G401.6 (cell line): Measurements from ENCODE around the gene ASAP2.

Experiments used
- FAIRE-seq: peaks from 2 replicates; lab custom pipeline; 2012; peaks lifted over from hg19 to GRCh38; lab: Jason Lieb, UNC

Gene ASAP2

GRCh38 chr2:9184361-9184760 is 22.3 kb upstream of the ASAP2 start:
- FAIRE-seq = no peak

- no peak for FAIRE-seq
Measured at GRCh38 chr2:9187620-9188214, 18.9 kb upstream of the ASAP2 start.

DNA sequence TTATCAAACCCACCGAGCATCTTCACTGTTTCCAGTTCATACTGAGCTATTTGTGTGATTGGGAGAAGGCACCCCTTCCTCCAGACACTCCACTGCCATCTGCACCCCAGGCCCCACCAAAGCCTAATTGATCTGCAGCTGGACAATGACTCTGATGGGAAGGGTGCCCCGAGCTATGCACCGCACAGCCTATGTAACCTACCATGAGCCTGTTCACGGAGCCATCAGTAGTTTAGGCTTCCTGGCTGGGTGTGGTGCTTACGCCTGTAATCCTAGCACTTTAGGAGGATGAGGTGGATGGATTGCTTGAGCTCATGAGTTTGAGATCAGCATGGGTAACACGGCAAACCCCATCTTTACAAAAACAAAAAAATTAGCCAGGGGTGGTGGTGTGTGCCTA is 17.8 kb upstream of the ASAP2 start:
- no peak for FAIRE-seq

GRCh38 chr2:9189901-9190300 is 16.7 kb upstream of the ASAP2 start:
- no peak for FAIRE-seq

GRCh38 chr2:9191041-9191481 is 15.6 kb upstream of the ASAP2 start:
- FAIRE-seq = no peak

GRCh38 chr2:9192712-9193111 is 13.9 kb upstream of the ASAP2 start:
- no peak for FAIRE-seq

DNA sequence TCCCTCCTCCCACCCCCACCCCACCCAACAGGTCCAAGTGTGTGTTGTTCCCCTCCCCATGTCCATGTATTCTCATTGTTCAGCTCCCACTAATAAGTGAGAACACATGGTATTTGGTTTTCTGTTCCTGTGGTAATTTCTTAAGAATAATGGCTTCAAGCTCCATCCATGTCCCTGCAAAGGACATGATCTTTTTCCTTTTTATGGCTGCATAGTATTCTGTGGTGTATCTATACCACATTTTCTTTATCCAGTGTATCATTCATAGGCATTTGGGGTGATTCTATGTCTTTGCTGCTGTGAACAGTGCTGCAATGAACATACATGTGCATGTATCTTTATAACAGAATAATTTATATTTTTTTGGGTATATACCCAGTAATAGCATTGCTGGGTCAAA is 12.3 kb upstream of the ASAP2 start:
- FAIRE-seq = no peak

- no peak for FAIRE-seq
Measured at GRCh38 chr2:9196637-9197036, 10.0 kb upstream of the ASAP2 start.

DNA sequence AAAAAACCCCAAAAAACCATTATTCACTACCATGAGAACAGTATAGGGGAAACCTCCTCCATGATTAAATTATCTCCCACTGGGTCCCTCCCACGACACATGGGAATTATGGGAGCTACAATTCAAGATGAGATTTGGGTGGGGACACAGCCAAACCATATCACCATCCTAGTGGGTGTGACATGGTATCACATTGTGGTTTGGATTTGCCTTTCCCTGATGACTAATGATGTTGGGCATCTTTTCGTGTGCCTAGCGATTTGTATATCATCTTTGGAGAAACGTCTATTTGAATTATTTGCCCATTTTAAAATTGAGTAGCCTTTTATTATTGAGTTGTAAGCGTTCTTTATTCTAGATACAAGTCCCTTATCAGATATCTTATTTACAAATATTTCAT is 8.7 kb upstream of the ASAP2 start:
- FAIRE-seq = no peak

DNA sequence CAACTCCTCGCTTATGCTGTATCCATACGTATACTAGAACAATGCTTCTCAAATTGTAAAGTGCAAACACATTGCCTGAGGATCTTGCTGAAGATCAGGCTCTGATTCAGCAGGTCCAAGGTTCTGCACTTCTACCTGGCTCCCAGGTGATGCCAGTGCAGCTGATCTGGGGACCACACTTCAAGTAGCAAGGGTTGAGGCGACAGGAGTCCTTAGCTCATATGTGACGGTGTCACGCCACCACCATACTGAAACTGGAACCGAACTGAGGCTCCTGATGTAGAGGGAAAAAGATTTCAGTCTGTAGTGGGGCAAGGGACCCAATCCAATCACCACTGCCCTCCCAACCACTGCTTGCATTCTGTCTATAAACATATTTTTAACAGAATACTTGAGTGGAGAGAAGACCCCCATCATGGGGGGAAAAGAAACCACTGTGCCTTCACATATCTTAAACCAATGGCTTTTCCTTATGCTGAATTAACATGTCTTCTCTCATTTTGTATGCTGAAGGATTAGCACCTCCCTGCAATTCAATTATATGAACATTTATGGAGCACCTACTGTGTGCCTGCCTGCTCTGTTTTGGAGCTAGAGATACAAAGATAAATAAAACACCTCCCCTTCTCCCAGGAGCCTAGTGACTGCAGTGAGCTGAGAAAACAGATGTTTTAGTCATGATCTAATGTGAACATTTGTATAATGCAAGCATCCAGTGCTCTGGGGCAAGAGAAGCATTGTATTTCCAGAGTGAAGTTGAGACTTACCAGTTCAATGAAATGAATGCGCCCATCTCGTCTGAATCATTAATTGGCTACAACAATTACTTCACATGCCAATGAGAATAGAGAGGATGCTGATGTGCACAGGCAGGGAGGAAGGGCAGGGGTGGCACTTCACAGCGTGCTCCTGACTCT is 6.6 kb upstream of the ASAP2 start:
- FAIRE-seq = no peak

DNA sequence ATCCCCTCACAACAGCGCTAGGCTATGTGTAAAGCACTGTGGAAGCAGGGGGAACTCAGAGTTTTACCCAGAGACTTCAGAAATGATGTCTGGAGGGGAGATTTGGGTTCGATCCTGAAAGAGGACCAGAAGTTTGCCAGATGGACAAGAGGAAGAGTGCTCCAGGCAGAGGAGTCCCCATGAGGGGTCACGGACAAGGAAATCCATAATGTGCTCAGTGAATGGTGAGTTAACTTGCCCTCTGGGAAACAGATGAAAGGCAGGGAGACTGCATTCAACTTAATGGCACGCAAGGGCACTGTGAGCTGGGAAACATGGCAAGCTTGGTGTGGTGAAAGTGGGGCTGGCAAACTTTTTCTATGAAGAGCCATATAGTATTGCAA is 6.0 kb upstream of the ASAP2 start:
- no peak for FAIRE-seq

- no peak for FAIRE-seq
Measured at GRCh38 chr2:9201185-9201891, 5.3 kb upstream of the ASAP2 start.

GRCh38 chr2:9203006-9203405 is 3.6 kb upstream of the ASAP2 start:
- no peak for FAIRE-seq

DNA sequence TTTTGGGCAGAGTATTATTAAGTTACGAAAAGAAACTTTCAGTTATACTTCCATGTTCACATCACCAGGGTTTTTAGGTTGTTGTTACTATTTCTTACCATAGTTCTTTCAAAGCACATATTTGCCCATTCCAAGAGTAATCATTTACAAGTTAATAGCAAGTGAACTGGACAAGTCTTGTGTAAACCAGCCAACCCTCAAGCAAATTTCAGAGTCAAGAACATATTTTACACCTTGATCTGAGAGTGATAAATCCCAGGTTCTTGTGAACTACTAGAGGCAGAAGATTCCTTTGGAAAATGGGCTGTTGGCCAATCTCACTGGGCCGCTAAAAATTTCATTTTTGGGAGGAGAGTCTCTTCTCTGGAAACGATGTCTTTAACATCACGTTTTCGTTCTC is 2.7 kb upstream of the ASAP2 start:
- FAIRE-seq = no peak

GRCh38 chr2:9204939-9205338 is 1.7 kb upstream of the ASAP2 start:
- FAIRE-seq = no peak

- no peak for FAIRE-seq
Measured at GRCh38 chr2:9205486-9205885, 1.1 kb upstream of the ASAP2 start.

DNA sequence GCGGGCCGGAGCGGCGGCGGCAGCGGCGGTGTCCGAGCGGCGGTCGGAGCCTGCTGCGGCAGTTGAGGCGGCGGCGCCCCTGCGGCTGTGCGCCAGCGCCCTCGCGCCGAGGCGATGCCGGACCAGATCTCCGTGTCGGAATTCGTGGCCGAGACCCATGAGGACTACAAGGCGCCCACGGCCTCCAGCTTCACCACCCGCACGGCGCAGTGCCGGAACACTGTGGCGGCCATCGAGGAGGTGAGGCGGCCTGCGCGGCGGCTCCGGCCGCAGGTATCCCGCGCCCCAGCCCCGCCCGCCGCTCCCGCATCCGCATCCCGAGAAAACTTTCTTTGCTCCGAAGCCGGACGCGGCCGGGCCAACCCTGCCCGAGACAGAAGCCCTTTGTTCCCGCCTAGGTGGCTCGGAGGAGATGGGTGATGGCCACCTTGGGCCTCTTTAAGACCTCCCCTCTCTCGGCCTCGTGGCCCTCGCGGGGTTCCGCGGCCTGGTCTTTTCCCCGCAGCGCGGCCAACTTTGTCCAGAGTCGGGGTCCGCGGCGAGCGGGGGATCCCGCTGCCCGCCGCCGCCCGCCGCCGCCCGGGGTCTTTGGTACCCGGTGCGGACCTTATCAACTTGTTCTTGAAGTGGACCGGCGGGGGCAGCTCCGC is 504 bp downstream of the ASAP2 start:
- no peak for FAIRE-seq

DNA sequence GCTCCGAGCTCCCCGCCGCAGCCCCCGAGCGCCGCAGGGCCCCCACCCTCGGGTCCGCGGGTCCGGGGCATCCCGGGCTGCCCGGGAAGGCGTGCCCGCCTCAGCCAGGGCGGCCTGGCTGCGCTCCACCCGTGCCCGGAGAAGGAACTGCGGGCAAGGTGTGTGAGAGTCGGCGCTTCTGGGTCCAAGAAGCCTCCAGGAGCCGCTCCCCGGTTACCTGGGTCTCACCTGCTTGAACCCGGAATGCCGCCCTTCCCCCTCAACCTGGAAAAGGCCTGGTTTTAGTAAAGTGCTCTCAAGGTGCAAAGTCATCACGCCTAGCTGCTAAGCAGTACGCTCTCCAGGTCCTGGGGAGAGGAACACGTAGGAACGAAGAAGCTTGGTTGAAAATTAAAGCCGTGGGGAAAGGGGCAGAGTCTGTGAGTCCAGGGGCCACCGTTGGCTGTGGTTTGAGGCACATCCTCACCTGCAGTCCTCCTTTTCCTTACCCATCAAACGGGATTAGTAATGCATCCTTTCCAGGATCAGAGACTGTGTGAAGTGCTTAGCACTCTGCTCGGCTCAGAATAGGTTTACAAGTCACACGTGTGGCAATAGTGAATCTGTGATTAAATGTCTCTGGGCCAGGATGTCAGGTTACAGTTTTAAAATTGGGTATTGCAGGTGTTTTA is 1.2 kb downstream of the ASAP2 start:
- FAIRE-seq = no peak

DNA sequence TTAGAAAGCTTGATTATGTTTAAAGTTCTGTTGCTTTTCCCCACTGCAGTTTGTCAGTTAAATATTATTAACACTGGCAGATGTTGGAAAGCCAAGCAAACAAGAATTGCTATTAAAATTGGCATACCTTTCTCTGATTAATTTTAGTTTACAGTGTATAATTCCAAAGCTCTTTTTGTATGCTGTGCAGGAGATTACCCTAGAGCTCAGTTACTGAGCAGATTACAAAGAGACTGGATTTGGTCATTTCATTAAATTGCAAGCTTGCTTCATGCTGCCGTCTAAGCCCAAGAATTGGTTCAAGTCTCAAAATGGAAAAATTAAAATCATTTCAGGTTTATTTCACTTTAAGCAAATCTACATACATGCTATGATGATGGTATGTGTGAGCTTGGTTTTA is 2.3 kb downstream of the ASAP2 start:
- no peak for FAIRE-seq

- no peak for FAIRE-seq
Measured at GRCh38 chr2:9210030-9210429, 3.4 kb downstream of the ASAP2 start.

DNA sequence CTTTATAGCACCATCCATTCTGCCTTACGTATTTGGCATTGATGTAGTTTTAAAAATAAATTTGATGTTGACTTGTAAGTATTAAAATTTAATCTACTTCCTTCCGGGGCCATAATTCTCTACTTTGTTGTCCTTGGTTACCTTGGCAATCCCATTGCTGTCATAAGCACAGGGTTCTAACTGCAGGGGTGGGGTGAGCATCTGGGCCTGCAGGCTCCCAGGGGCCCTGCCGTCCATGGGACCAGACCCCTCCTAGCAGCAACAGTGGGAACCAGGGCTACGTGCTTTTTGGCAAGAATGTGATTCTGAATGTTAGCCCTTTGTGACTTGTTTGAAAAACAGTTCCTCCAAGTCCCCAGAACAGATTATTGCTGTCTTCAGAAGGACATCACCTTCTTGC is 4.9 kb downstream of the ASAP2 start:
- FAIRE-seq = no peak

DNA sequence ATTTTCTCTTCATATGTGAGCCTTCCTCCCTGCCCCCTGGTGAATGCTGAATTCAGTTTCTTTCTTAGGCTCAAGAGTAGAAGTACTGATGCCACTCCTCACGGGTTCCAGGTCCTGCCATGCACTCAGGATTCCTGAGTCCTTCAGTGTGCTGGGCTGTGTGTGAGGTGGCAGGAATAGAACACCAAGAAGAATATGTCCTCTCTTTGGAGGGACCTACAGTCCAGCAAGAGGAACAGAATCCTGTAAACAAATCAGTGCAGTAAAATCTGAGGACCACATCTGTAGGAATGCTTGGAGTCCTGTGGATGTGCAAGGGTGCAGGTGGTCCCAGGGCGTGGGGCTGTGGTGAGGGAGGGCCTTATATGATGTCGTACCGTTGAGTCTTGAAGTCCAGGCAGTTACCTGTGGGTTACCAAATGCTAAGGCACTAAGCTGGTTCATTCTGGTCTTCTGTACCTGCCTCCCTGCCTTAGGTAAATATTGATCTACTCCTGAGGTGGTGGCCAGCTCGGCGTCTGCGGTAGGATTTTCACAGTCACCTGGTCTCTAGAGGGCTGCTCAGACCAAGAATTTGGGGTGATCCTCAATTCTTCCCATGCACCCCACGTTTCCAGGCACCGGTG is 5.5 kb downstream of the ASAP2 start:
- no peak for FAIRE-seq
